ENCODE measurements around the gene OR1C1. TPM values are rescaled to one million over a fixed set of nuclear protein-coding genes. Genes with fewer than 3 reads are reported as not detected.

Gene OR1C1
- not detected for total RNA-seq

GRCh38 chr1:247760456-247760855 is at the start of gene OR1C1:
Gene OR1C1, minus strand, starts transcription at chr1:247760556. Its CDS starts 2,150 bp downstream, at chr1:247758406.

GRCh38 chr1:247748041-247748440 is 12.3 kb downstream of the OR1C1 start, which contains the start of gene OR14A2:
Gene OR14A2, minus strand, starts transcription at chr1:247748141.

GRCh38 chr1:247738315-247738714 is 22.0 kb downstream of the OR1C1 start, which contains the start of gene OR14K1:
Gene OR14K1, plus strand, starts transcription at chr1:247738615. Its CDS starts 0 bp downstream, at chr1:247738615.

GRCh38 chr1:247716546-247716945 is 43.8 kb downstream of the OR1C1 start, which contains the start of gene OR6F1:
Gene OR6F1, minus strand, starts transcription at chr1:247716646. Its CDS starts 3,891 bp downstream, at chr1:247712755.

Other genes with a start within 250 kb of the OR1C1 start
- not detected for gene OR2C3, start 224.1 kb downstream of the OR1C1 start, total RNA-seq
- not detected for gene GCSAML, start 211.4 kb downstream of the OR1C1 start, total RNA-seq
- gene OR2G2, start 172.2 kb downstream of the OR1C1 start, total RNA-seq, result not detected
- gene OR2G3, start 155.0 kb downstream of the OR1C1 start, total RNA-seq, result not detected
- not detected for gene OR13G1, start 80.8 kb downstream of the OR1C1 start, total RNA-seq
- not detected for gene OR6F1, start 43.9 kb downstream of the OR1C1 start, total RNA-seq
- gene OR14K1, start 21.9 kb downstream of the OR1C1 start, total RNA-seq, result not detected
- not detected for gene OR14A2, start 12.4 kb downstream of the OR1C1 start, total RNA-seq
- not detected for gene OR14A16, start 63.6 kb upstream of the OR1C1 start, total RNA-seq
- gene OR11L1, start 81.3 kb upstream of the OR1C1 start, total RNA-seq, result not detected
- 1 to 10 TPM in 1 of 2 donors, under 1 TPM in 1; 0.33 to 1.4 TPM for gene TRIM58, start 96.6 kb upstream of the OR1C1 start, total RNA-seq
- under 1 TPM; 0.34 to 0.67 TPM for gene OR2W3, start 135.0 kb upstream of the OR1C1 start, total RNA-seq
- not detected for gene OR2T8, start 159.7 kb upstream of the OR1C1 start, total RNA-seq
- gene OR2AJ1, start 164.3 kb upstream of the OR1C1 start, total RNA-seq, result not detected
- under 1 TPM in 1 of 2 donors, not detected in 1; 0.69 TPM for gene OR2L8, start 188.3 kb upstream of the OR1C1 start, total RNA-seq
- gene OR2AK2, start 204.7 kb upstream of the OR1C1 start, total RNA-seq, result under 1 TPM in 1 of 2 donors, not detected in 1; 0.34 TPM

Data from melanocyte of skin (primary cell).